ENCODE measurements around the gene AHDC1.

The AHDC1 gene

DNA sequence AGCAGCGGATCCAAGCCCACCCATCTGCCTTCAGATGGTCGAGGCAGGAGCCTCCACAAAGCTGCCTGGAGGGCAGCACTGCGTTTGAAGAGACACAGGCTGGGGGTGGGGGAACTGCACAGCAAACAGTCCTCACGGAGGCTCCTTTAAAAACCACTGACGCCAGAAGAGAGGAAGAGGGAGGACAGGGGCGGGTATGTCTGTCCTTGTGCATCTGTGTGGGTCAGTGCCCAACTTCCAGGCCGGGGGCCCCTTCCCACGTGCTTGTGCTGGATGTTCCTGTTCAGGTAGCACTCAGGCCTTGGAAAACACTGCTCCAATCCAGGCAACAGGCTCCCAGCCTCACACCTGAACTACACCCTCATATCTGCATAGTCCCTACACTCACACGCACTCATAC lies 7.7 kb downstream of the AHDC1 start:
- no peak for DNase-seq

DNA sequence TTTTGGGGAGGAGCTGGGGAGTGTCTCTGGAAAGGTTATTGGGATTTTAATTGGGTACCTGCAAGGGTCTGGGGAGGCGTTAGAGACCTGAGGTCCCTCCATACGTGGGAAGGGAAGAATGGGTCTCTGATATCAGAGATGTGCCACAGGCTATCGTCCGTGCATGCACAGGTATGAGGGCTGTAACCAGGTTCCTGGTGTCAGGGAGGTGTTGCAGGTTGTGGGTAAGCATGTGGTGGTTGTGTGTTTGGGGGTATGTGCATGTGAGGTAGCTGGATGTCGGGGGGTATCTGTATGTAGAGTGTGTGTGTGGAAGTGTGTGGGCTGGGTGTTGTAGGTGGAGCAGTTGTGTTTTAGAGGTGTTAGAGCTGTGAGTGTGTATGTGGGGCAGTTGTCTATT lies 8.3 kb downstream of the AHDC1 start:
- no peak for DNase-seq

DNA sequence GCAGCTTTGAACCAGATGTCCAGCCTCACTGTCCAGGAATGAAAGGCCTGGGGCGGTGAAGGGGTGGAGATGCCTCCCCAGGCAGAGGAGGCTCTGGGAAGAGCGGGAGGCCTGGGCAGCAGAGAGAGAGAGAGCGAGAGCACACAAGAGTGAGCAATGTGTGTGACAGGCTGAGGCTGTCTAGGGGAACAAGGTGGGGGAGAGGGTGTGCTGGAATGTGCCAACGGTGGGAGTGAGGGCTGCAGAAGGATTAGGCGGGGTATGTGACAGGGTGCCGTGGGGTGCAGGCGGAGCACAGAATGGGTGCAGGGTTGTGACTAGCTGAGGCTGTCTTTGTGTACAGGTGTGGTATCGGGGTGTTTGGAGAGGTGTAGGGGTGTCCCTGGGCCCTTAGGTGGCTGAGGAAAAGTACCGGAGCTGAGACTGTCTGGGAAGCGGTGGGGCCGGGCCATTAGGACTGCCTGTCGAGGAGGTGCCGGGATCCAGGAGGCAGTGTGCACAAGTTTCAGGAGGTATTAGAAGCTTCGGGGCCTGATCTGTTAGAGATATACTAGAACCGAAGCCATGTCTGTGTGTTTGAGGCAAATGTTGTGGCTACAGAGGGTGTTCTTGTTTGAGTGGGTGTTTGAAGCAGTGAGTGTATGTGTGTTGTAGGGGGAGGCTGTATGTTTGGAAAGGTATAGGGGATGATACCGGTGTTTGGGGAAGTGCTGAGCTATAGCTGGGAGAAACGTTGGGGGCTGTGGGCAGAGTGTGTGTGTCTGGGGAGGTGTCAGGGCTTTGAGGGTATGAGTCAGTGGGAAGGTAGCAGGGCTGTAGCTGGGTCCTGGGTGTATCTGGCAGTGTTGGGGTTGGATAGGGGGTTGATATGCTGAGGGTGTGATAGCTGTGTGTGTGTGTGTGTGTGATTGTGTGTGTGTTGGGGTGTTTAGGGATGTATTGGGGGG lies 9.1 kb downstream of the AHDC1 start:
- DNase-seq: no peak

DNA sequence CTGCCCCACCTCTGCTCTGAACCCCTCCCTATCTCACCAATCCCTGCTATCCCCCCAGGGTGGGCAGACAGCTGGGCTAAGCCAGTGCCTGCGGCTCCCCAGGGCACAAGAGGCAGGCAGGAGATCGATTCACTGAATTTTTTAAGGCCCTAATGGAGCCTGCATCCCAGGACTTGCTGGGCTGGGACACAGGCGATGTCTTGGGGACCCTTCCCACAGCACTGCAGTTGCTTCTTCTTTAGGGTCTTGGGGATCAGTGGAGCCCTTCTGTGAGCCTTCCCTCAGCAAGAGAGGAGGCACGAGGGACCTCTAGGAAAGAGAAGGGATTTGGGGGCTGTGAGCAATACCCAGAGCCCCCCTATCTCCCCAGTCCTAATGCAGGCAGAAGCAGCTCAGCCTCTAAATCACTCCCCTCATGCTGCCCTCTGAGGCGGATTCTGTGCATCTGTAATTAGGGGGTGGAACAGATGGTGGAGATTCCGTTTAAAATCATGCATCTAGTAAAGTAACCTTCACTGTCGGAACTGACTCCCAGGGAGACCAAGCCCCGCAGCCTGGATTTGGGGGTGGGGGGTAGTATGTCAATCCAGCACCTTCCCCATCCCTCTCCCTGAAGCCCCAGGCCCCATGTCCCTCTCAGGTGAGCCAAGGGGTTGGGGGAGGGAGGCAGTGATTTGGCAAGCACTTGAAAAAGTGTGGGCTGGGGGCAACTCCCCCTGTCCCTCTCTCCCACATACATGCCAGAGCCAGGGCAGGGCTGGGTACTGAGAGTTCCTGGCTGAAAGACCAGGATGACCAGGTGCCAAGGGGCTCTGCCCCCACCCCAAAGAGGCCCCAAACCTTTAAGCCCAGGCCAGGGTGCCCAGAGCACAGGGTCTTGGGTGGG lies 10.0 kb downstream of the AHDC1 start:
- DNase-seq: no peak

DNA sequence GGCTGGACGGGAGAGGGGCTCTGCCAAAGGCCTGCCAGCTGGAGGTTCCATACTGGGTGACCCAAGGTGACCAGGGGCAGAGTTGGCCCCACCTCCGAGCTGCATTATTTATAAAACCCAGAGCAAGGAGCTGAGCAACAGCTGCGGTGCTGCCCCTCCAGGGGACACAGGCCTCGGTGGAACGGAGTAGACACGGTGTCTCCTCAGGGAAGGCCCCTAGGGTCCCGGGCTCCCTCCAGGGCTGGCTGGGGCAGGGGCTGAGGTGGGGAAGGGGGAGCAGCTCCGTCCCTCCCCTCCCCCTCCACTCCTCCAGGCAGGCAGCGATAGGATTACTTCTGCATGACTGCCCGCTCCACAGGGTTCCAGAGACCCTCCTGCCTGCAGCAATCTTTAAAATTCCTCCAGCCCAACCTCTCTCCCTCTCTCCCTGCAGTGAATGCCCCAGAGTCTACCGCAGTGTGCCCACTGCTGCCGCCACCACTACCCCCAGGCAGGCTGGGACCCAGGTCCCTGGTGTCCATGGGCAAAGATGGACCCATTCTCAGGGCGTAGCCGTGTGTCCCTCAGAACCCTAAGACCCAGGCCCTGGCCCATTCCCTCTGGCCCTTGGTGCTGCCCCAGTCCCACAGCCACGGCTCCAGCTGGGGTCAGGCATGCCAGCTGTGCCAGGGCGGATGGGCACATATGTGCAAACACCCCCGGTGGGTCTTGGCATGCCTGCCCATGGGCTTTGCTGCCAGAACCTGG lies 10.8 kb downstream of the AHDC1 start:
- DNase-seq: no peak

DNA sequence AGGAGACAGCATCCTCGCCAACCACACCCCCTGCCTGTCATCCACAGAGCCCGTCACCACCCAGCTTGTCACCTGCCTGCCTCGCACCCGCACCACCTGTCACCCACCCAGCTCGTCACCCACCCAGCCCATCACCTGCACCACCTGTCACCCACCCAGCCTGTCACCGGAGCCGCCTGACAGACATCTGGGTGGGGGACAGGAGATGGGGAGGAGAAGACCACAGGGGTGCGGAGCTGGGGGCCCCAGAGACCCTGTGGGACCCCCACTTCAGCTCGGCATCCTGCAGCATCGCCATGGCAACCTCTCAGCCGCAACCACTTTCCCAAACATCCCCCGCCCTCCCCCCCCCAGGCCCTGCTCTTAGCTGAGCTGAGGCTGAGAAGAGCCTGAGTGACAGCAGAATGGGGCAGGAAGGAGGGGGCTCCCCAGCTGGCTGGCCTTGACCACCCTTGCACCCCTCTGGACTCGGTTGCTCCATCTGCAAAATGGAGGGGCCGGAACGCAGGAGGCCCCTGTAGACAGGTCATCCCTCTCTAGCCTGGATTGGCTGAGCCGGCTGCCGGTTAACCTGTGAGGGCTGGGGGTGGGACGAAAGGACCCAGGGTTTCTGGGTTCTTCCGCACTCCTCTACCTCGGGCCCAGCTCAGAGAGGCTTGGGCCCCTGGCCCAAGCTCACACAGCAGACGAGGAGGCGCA lies 11.6 kb downstream of the AHDC1 start:
- no peak for DNase-seq

DNA sequence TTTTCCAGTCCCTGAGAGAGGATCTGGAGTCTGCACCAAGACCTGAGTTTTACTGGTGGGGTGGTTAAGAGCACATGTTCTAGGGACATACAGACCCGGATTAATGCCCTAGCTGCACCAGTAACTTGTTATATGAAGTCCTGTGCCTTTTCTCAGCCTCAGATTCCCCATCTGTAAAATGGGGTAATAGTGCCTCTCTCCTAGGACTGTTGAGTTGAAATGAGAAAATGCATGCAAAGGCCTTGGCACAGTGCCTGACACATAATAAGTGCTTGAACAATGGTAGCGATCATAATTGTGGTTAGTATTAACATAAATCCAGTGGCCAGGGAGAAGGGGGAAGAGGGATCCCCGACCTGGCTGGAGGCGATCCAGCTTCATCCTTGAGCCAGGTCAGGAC lies 12.3 kb downstream of the AHDC1 start:
- DNase-seq: no peak

DNA sequence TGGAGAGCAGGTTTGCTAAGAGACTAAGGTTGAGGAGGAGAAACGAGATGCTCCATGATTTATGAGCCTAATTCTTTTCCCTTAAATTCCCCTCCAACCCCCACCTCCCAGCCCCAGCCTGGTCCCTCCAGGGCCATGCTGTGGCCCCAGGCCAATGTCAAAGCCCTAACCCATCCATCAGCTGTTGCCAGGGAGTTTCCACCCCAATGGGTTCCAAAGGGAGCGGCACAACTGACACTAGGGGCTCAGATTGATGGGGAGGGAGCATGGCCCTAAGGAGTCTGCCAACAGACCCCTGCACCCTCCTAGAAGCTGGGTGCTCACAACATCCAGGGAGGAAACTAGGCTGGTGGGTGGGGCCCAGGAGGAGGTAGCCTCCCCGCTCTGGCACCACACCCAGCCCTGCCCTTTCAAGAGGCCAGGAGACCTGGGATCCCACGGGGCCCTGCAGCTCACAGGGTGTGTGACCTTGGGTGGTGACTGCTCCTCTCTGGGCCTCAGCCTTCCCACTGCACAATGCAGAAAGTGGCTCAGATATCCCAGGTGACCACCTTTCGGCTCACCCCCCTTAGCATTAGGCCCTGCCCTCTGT lies 12.9 kb downstream of the AHDC1 start:
- no peak for DNase-seq

DNA sequence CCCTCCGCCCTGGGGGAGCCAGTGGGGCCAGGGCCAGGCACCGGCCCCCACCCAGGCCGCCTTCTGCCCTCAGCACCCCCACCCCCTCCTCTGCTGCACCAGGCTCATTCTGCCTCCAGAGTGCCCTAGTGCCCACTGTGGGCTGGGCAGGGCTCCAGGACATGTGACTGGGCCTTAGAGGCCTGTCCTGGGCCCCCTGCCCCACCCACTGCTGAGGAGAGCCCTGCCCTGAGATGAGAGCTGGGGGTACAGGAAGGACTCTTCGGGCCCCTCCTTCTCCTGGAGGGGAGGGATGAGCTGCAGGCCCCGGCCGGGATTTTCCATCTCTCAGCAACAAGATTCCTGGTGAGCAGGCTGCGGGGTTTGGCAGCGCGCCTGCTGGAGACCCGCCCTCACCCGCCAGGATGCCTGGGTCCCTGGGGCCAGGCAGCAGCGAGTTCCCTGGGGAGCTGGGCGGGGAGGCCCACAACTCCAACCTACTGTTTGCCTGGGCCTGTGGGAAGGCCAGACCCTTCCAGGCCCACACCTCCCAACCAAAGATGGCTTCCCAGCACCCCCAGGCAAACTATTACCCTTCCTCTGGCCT lies 14.0 kb downstream of the AHDC1 start:
- no peak for DNase-seq

DNA sequence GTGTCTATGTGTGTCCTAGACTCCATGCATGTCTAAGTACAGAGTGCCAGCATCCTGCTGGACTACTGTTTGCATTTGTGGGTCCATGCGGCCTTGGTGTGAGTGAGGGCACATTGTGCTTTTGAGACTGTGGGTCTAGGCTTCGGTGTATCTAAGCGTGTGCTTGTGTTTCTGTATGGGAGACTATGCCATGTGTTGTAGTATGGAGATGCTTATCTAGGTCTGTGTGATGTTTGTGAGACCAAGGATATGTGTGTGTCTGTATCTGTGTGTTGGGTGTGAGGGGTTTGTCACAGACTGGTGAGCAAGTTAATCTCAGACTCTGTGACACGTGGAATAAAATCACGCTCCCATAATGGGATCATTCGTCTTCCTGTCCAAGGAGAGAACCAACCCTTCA lies 14.5 kb downstream of the AHDC1 start:
- no peak for DNase-seq

DNA sequence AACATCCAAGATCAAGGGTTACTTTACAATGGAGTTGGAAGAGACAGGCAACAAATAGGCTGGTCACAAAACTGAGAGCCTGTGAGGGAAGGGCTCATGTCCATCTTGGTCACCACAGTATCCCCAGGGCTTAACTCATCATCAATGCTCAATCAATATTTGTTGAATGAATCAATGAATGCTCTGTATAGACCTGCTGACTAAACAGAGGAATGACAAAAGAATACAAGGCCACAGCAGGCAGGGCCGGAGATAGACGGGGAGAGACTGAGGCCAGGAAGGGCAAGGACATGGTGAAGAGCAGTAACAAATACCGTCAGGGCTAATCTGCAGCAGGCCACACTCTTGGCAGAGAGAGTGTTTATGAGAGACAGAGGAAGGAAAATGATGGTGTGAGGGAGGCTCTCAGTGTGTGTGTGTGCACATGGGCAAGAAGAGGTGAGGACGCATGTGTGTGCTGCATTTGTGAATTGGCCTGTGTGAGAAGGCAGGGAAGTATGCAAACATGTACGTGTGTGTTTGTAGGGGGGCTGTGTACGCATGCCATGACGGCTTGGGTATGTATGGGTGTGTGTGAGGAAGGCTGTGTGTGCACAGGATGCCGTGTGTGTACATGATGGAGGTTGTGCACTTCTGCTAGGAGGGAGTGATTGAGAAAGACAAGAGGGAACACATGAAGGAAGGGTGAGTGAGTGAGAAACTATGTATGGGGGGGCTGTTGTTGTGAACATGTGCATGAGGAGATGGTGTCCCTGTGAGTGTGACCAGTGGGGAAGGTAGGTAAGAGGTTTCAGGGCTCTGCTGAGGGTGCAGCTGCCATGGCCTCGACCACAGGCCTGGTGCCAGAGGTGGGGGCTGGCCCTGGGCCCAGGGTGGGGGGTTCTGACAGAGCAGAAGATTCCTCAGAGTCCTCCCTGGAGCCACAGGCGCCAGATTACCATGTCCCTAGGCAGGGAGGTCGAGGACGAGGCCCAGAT lies 15.4 kb downstream of the AHDC1 start:
- no peak for DNase-seq

DNA sequence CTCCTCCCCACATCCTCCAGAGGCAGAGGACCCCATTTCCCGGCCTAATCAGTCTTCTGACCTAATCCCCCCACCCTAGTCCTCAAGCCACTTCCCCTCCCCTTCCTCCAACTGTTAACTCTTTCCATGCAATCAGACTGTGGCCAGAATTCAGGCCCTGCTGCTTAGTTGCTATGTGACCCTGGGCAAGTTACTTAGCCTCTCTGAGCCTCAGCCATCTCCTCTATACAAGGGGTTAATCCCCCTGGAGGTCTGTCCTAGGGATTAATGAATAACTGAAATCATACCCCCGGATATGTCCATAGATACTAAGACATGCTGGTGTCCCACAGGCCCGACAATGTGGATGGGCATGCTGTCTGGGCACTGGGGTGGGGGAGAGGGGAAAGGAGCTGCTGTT lies 18.3 kb downstream of the AHDC1 start:
- DNase-seq: no peak

DNA sequence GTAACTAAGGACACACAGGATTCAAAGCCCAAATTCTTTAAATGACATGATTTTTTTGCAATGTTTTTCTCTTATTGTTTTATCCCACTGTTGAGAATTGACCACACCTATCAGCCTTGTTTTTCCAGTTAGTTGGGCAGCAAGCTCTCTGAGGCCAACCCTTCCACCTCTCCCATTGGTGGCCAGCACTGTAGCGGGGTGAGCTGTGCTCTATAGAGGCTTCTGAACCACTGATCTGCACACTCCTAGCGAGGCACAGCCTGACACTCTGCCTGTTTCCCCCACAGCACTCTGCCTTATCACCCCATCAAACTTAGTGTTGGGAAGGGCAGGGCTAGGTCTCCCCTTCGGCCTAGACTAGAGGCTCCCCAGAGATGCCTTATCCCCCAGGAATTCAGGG lies 19.5 kb downstream of the AHDC1 start:
- no peak for DNase-seq

DNA sequence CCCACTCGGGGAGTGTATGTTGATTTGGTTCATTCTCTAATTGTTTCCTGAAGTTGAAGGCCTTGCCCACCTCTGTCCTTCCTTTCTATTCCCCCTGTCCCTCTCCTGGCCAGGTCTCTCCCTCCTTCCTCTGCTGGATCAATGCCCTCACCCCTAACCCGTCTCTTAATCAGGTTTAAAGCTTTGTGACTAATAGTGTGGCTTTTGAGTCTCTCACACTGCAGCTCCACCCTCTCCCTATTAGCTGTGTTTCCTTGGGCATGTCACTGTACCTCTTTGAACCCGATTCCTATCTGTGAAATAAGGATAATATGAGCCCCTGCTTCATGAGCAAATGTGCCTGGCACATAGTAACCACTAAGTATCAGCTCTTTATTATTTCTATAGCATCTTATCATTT lies 20.5 kb downstream of the AHDC1 start:
- DNase-seq: no peak

DNA sequence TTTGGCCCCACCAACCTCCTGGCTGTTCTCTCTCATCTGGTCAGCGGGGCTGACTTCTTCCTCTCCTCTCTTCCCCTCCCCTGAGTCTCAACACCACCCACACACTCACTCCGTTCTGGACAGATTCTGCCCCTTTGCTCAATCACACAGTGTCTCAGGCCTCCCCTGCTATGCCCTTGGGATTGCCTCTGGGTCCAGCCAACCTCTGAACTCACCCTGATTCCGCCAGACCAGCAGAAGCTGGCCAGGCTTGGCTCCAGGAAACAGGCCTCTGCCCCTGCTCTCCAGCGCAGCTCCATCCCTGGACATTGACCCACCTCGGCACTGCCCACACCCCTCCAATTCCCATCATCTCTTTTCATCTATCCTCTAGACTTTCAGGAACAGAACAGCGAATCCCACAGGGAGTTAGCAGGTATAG lies 22.1 kb downstream of the AHDC1 start:
- DNase-seq: no peak

DNA sequence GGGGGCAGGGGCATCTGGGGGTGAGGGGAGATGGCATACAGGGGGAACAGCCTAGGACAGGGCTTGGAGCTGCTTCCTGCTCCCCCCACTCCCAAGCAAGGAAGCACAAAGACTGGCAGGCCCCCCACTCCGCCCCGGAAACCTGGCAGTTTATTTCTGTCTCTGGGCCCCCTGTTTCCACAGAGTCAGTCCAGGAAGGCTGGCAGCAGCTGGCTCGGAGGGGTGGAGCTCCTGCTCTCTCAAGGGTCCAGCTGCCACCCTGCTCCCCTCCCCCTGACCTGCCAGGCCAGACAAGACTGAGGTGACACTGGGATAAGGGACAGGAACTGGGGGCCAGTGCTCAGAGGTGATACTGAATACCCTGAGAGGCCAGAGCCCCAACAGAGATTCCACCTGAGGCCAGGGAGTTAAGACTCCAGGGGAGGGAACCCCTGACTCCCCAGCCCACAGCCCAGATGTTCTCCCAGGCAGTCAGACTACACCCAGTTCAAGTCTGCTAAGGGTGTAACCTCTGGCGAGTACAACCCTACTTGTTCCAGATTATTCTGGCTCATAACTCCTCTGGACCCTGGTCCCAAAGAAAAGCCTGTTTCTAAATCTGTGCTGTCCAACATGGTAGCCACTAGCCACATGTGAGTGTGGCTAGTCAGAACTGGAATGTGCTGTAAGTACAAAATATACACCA lies 26.3 kb downstream of the AHDC1 start:
- no peak for DNase-seq

DNA sequence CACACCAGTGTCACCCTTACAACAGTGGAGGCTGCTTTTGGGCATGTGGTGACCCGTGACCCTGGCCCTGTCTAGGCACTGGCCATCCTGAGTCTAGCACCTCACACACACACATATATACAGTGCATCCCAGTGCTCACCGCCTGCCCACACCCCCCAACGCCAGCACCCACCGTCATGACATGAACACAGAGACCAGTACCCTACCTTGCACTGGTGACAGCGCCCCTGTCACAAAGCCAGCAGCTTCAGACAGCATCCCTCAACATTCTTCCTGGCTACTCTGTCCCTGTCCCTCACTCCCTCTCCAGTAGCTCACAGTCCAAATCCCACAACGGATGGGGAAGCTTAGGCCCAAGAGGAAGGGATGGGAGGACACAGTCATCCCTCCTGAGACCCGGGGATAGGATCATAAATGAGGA lies 27.1 kb downstream of the AHDC1 start:
- no peak for DNase-seq

DNA sequence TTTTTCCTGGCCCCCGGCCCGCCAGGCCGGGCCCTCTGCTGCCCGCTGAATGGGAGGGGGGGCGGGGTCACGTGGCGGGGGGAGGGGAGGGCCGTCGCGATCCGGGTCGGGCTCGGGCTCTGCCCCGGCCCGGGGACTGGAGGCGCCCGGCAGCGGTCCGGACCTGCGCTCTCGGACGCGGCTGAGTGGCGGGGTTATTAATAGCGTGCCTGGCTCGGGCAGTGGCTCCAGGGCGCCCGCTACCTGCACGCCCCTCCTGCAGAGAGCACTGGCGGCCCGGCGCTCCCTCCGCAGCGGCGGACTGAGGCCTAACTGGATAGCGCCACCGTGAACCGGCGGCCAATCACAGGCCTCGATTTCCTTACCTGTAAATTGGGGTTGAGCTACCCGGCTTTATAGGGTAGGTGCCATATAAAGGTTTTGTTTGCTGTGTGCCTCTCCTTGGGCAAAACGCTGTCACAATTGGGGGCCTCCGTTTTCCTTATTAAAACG lies 28.1 kb downstream of the AHDC1 start:
- peak in 1 of 6 experiments; percentile 8 for DNase-seq
